Subcutaneous adipose tissue (tissue), 4 donors: ENCODE results near the gene TPD52L1. TPM values are rescaled to one million over a fixed set of nuclear protein-coding genes. Genes with fewer than 3 reads are reported as not detected.

Experiments
- CTCF ChIP-seq: fragments of 450-650 bp; IDR thresholded peaks from one replicate; pipeline ENCODE4 v1.5.1; 2016; ENCODE audit warnings: low read depth, mild to moderate bottlenecking, control low read depth, antibody characterized with exemption, moderate library complexity
- total RNA-seq, 4 donors: library from RNA; depleted of rRNA; stranded (reverse); fragments of >200 nt; gene quantifications; one replicate each; pipeline ENCODE4 v1.1.0, GENCODE V29; 2016

TPD52L1 gene
- total RNA-seq, 4 donors from 2014 or later = 18.7 to 70.6 (median 33.4) TPM

- no peak for TF ChIP-seq CTCF
These were observed 13.1 kb downstream of the TPD52L1 start for GRCh38 chr6:125166711-125167110.

- no peak for TF ChIP-seq CTCF
These were observed 14.0 kb downstream of the TPD52L1 start for GRCh38 chr6:125167579-125167978.

- no peak for TF ChIP-seq CTCF
These were observed 15.5 kb downstream of the TPD52L1 start for GRCh38 chr6:125169058-125169457.

GRCh38 chr6:125169522-125169921 is 15.9 kb downstream of the TPD52L1 start:
- no peak for TF ChIP-seq CTCF

- TF ChIP-seq CTCF = no peak
These were observed 16.8 kb downstream of the TPD52L1 start for GRCh38 chr6:125170376-125170775.

GRCh38 chr6:125173341-125174095 is 19.9 kb downstream of the TPD52L1 start:
- no peak for TF ChIP-seq CTCF

- TF ChIP-seq CTCF = no peak
These were observed 21.1 kb downstream of the TPD52L1 start for GRCh38 chr6:125174626-125175025.
